Rectal smooth muscle tissue (tissue), 1 donor: ENCODE data around the gene RBM14.
"Not testable (repeated sequence)": the region's sequence is repeated elsewhere in the genome, so short reads cannot be mapped to it uniquely, and the experiment has no call there.

Experiments used
- H3K27ac ChIP-seq: one replicate; pipeline ENCODE4 v1.7.0; 2013; ENCODE audit warnings: low read depth, low read length, inconsistent platforms
- H3K27me3 ChIP-seq: one replicate; pipeline ENCODE4 v1.7.0; 2013; ENCODE audit warnings: low read length; ENCODE audit not compliant: control insufficient read depth, insufficient read depth
- H3K36me3 ChIP-seq: one replicate; pipeline ENCODE4 v1.7.0; 2013; ENCODE audit warnings: low read length; ENCODE audit not compliant: control insufficient read depth, insufficient read depth
- H3K4me1 ChIP-seq: one replicate; pipeline ENCODE4 v1.7.0; 2013; ENCODE audit warnings: low read length; ENCODE audit not compliant: control insufficient read depth, insufficient read depth
- H3K4me3 ChIP-seq: one replicate; pipeline ENCODE4 v1.7.0; 2013; ENCODE audit warnings: low read length
- H3K9ac ChIP-seq: one replicate; pipeline ENCODE4 v1.7.0; 2013; ENCODE audit warnings: low read length

The RBM14 gene, protein sequence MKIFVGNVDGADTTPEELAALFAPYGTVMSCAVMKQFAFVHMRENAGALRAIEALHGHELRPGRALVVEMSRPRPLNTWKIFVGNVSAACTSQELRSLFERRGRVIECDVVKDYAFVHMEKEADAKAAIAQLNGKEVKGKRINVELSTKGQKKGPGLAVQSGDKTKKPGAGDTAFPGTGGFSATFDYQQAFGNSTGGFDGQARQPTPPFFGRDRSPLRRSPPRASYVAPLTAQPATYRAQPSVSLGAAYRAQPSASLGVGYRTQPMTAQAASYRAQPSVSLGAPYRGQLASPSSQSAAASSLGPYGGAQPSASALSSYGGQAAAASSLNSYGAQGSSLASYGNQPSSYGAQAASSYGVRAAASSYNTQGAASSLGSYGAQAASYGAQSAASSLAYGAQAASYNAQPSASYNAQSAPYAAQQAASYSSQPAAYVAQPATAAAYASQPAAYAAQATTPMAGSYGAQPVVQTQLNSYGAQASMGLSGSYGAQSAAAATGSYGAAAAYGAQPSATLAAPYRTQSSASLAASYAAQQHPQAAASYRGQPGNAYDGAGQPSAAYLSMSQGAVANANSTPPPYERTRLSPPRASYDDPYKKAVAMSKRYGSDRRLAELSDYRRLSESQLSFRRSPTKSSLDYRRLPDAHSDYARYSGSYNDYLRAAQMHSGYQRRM

DNA sequence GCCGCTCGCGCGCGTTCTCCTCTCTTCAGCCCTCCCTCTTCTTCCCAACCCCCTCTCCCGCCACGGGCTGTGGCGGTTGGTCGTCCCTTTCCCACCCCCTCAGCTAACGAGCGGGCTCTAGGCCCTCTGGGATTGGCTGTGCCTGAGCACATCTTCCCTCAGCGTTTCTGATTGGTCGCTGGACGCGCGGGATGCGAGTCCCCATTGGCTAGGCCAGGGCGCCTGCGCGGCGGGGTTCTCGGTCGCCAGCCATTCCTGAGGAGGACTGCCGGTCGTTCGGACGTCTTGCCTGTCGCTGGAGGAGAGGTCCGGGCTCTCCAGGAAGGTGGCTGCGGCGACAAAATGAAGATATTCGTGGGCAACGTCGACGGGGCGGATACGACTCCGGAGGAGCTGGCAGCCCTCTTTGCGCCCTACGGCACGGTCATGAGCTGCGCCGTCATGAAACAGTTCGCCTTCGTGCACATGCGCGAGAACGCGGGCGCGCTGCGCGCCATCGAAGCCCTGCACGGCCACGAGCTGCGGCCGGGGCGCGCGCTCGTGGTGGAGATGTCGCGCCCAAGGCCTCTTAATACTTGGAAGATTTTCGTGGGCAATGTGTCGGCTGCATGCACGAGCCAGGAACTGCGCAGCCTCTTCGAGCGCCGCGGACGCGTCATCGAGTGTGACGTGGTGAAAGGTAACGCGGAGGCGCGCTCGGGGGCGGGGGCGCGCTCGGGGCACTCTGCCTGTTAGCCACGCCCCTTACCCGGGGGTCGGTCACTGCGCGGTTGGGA is at the start of gene RBM14:
Gene RBM14, plus strand, starts transcription at position 252 of the 776 bp plus-strand sequence. Its CDS starts 91 bp downstream, at position 343.
- H3K27ac ChIP-seq, result peak within 1 kb of the TSS; percentile 96
- H3K27me3 ChIP-seq, result no peaks in the 10 kb centered on the region
- H3K36me3 ChIP-seq, result peaks cover 2% of the 10 kb centered on the region
- H3K9ac ChIP-seq, result peak within 1 kb of the TSS; percentile 97
- peaks cover 18% of the 10 kb centered on the region for H3K4me1 ChIP-seq
- H3K4me3 ChIP-seq, result peak within 1 kb of the TSS; percentile 78

DNA sequence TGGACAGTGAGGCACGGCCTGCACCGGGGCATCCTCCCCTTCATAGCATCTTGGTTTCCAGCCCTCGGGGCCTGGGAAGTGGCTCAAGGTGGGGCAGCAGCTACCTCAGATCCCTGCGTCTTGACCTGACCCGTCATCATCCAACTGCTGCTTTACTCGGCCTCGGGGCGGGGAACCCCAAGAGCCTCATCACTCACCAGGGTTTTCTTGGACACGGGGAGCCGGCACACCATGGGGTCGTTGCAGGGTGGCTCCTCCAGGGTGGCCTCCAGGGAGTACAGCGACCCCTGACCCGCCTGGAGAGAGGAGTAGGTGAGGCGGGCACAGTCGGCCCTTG is 48.7 kb upstream of the RBM14 start:
- H3K27ac ChIP-seq, result no peak overlapping the region
- peaks cover 2% of the 10 kb centered on the region for H3K4me1 ChIP-seq
- H3K36me3 ChIP-seq, result peaks cover 2% of the 10 kb centered on the region
- peak overlapping the region; percentile 68 for H3K4me3 ChIP-seq
- H3K27me3 ChIP-seq, result no peaks in the 10 kb centered on the region
- H3K9ac ChIP-seq, result no peak overlapping the region

DNA sequence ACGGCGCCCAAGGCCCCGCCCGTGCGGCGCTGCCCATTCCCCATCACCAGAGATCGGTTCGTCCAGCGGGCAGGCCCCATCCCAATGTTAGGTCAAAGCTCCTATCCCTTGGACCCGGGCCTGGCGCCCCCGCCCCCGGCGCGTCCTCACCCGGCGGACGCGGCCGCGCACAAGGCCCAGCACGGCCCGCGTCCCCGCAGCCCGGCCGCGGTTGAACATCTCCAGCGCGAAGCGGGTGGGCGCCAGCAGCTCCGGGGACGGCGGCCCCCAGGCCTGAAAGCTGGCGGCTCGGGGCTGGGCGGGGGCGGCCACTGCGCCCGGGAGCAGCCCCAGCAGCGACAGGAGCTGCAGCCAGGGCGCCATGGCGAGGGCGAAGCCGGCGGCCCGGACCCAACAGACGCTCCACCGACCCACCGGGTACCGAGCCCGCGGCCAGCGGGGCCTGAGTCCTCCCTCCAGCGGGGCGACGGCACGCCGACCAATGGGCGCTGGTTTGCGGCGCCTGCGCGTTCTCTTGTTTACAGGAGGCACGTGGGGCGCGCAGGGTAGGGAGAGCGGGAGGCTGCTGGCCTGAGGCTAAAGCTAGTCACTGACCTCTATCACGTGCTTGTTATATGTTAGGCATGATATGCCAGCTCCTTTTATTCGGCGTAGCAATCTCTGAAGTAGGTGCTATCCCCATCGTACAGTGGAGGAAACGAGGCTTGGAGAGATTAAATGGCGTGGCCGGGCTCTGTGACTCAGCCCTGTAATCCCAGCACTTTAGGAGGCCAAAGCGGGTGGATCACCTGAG is 48.1 kb upstream of the RBM14 start, which contains the start of gene CTSF:
Gene CTSF, minus strand, starts transcription at position 483 of the 793 bp plus-strand sequence. Its CDS starts 120 bp downstream, at position 363.
- no peak within 1 kb of the TSS for H3K9ac ChIP-seq
- H3K27ac ChIP-seq, result peak within 1 kb of the TSS; percentile 24
- H3K4me1 ChIP-seq, result peaks cover 2% of the 10 kb centered on the region
- H3K27me3 ChIP-seq, result no peaks in the 10 kb centered on the region
- peaks cover 2% of the 10 kb centered on the region for H3K36me3 ChIP-seq
- peak within 1 kb of the TSS; percentile 68 for H3K4me3 ChIP-seq

DNA sequence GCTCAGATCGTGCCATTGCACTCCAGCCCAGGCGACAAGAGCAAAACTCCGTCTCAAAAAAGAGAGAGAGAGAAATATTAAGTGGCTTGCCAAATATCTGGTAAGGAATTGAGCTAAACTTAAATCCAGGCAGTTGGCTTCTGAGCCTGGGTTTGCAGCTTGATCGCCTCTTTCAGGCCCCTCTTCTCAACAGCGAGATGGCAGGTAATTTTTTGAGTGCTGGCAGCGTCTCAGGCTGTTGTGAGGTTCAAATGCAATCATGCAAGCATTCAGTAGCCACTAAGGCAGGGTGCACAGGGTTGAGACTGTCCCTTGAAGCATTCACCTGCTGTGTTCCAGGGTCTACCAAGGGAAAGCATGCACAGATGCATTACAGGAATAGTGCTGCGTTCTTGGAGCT is 47.4 kb upstream of the RBM14 start:
- H3K27me3 ChIP-seq, result no peaks in the 10 kb centered on the region
- H3K36me3 ChIP-seq, result no peaks in the 10 kb centered on the region
- H3K4me3 ChIP-seq, result no peak overlapping the region
- peaks cover 2% of the 10 kb centered on the region for H3K4me1 ChIP-seq
- no peak overlapping the region for H3K27ac ChIP-seq
- H3K9ac ChIP-seq, result no peak overlapping the region

DNA sequence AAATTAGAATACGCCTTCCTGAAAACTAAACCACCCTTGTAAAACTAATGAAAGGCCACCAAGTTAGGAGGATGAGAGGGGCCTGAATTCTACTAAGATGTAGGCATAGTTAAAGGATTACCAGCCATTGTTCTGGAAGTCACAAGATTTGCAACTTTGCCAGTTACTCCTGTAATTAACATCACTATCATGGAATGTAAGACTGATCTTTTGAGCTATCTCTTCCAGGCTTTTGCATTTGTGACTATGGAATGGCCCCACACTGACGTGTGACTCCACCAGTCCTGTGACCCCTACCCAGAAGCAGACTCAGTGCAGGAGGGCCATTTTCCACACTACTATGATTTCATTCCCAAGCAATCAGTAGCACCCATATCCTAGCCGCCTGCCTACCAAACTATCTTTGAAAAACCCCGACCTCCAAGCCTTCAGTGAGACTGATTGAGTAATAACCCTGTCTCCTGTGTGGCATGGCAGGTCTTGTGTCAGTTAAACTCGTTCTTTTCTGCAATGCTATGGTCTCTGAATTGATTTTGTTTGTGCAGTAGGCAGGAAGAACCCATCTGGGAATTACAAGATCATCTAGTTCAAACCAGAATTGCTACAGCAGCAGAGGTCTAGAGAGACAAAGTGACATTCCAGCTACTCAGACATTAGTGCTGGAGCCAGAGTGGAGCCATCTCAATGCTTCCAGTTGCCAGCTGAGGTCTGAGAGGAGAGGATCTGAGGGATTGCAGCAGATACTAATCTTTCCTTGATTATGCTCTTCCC is 46.2 kb upstream of the RBM14 start:
- Histone ChIP-seq H3K36me3 (no peaks in the 10 kb centered on the region), H3K4me1 (peaks cover 2% of the 10 kb centered on the region), H3K4me3 (no peak overlapping the region), H3K9ac (no peak overlapping the region), H3K27me3 (no peaks in the 10 kb centered on the region), H3K27ac (no peak overlapping the region)

DNA sequence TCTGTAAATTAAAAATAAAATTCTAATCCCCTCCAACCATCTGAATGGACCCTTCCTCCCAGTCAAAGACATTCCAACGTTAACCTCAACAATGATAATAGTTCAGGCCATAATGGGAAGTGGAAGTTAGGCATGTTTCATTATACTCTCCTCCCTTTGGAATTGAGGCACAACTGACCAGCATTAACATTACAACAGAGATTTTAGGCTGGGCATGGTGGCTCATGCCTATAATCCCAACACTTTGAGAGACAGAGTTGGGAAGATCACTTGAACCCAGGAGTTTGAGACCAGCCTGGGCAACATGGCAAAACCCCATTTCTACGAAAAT is 45.6 kb upstream of the RBM14 start:
- Histone ChIP-seq H3K4me1 (peaks cover 2% of the 10 kb centered on the region), H3K27me3 (no peaks in the 10 kb centered on the region), H3K27ac (no peak overlapping the region), H3K36me3 (no peaks in the 10 kb centered on the region), H3K9ac (no peak overlapping the region), H3K4me3 (no peak overlapping the region)

DNA sequence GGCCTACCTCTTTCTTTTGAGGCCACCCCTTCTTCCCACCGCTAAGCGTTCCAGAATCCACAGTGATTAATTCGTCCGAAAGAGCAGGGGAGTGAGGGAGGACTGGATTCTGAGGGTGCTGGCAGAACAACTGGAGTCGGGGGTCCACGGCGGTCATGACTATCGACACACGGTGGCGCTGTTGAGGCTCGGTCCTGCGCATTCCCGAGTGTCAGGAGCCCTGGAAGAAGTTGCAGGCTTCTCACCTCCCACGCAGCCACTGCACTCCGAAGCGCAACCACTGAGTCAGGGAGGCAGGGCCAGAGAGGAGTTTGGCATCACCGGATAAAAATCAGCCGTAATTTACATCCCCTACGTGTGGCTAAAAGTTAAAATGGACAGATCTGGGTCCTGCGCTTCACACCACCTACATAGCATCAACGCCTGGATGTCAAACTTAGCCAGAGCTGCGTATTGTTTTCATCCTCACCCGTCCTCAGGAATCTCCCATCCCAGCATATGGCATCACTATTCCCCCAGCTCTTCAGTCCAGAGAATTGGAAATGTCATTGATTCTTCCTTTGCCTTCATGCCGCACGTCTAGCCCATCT is 37.3 kb upstream of the RBM14 start:
- no peak overlapping the region for H3K9ac ChIP-seq
- no peak overlapping the region for H3K27ac ChIP-seq
- H3K4me3 ChIP-seq, result no peak overlapping the region

DNA sequence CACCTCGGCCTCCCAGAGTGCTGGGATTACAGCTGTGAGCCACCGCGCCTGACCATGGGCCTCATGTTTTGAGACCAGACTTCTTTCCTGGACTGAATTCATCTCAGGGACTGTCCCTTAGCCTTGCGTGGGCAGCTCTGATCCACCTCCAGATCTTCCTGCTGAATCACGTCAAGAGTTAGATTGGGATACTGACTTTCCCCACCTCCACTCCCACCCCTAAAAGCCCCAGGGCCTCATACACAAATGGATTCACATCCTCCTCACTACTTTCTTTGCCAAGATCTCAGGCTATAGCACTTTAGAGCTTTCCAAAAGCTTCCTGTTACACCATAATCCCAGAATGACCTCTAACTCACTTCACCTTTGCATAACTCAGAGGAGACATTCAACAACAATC is 35.6 kb upstream of the RBM14 start:
- no peaks in the 10 kb centered on the region for H3K36me3 ChIP-seq
- no peak overlapping the region for H3K4me3 ChIP-seq
- H3K4me1 ChIP-seq, result peaks cover 4% of the 10 kb centered on the region
- H3K27me3 ChIP-seq, result no peaks in the 10 kb centered on the region
- H3K27ac ChIP-seq, result no peak overlapping the region
- H3K9ac ChIP-seq, result no peak overlapping the region

More for the DNA sequence above, 37.3 kb upstream of the RBM14 start:
- Histone ChIP-seq H3K27me3 (no peaks in the 10 kb centered on the region), H3K36me3 (no peaks in the 10 kb centered on the region), H3K4me1 (peaks cover 4% of the 10 kb centered on the region)

DNA sequence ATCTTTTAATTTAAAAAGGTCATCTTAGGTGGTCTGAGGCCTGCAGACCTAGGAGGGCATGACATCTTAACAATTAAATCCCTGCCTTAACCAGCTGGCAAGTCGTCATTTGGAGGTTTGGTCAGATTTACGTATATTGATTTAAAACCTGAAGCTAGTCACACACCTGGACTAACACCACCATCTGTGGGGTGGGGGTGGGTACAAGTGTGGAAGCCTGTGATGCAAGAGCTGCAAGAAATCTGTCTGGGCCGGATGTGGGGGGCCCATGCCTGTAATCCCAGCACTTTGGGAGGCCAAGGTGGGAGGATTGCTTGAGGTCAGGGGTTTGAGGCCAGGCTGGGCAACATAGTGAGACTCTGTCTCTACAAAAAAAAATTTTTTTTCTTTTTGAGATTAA is 35.2 kb upstream of the RBM14 start:
- Histone ChIP-seq H3K4me3 (no peak overlapping the region), H3K27ac (no peak overlapping the region), H3K4me1 (peaks cover 4% of the 10 kb centered on the region), H3K9ac (no peak overlapping the region), H3K36me3 (no peaks in the 10 kb centered on the region), H3K27me3 (no peaks in the 10 kb centered on the region)

DNA sequence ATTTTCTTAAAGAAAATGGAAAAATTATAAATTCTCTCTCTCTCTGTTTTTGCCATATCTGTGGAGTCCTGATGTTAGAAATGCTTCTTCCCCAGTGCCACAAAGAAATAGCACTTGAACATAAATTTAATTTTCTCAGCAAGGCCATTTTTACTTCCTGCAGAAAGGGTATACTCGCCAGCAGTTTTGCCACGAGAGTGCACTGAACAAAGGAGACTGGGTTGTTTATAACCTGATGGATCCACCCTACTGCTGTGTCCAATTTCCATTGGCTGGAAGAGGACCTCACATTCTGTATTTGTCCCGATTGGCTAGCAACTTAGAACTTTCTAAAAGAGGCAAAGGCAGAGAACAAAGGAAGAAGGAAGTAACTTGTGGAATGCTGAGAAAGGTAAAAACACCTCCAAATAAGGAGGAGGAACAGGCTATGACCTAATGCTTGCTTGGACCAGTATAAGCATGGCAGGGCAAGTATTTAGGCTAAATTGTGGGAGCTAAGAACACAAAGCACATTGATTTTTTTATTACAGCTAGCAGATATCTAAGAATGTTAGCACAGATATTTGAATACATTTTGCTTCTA is 33.8 kb upstream of the RBM14 start:
- not testable (repeated sequence) for H3K9ac ChIP-seq, H3K27ac ChIP-seq, H3K36me3 ChIP-seq, H3K27me3 ChIP-seq, H3K4me3 ChIP-seq, H3K4me1 ChIP-seq

DNA sequence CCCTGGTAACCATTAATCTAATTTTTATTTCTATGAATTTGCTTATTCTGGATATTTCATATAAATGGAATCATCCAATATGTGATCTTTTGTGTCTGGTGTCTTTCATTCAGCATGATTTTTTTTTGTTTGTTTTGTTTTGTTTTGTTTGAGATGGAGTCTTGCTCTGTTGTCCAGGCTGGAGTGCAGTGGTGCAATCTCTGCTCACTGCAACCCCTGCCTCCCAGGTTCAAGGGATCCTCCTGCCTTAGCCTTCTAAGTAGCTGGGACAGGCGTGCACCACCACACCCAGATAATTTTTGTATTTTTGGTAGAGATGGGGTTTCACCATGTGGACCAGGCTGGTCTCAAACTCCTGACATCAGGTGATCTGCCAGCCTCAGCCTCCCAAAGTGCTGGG is 31.0 kb upstream of the RBM14 start:
- H3K4me1 ChIP-seq, H3K27me3 ChIP-seq, H3K27ac ChIP-seq, H3K36me3 ChIP-seq, H3K9ac ChIP-seq, H3K4me3 ChIP-seq: not testable (repeated sequence)
